Psoas muscle (tissue), 8 donors: Measurements from ENCODE around the gene MYO1D. TPM values are rescaled to one million over a fixed set of nuclear protein-coding genes. Genes with fewer than 3 reads are reported as not detected.

Experiments
- ATAC-seq, 4 donors: fragments of 200-7000 bp; cut with Tn5 transposase; one replicate each; pipeline ENCODE4 v1.9.1; 2020; ENCODE audit warnings: moderate library complexity in 3 of 4, mild to moderate bottlenecking in 2 of 4
- DNase-seq, 2 donors: peaks; one replicate each; pipeline ENCODE4 v3.0.0-alpha.2; 2020
- H3K27ac ChIP-seq: fragments of 200-600 bp; one replicate; pipeline ENCODE4 v1.8.0; 2022
- H3K27me3 ChIP-seq, 3 donors: fragments of 200-600 bp in 1 of 3; one replicate each; pipeline versions ENCODE4 v1.6.1 to v1.8.0; 2013 to 2022; ENCODE audit warnings: low read length in 2 of 3, mild to moderate bottlenecking in 2 of 3, moderate library complexity in 1 of 3; ENCODE audit not compliant: insufficient read depth in 3 of 3
- H3K36me3 ChIP-seq, 2 donors: fragments of 200-600 bp in 1 of 2; one replicate each; pipeline versions ENCODE4 v1.6.1 to v1.8.0; 2013 to 2022; ENCODE audit warnings: low read depth in 1 of 2, mild to moderate bottlenecking in 1 of 2, moderate library complexity in 1 of 2; ENCODE audit not compliant: insufficient read depth in 1 of 2
- H3K4me1 ChIP-seq: fragments of 200-600 bp; one replicate; pipeline ENCODE4 v1.8.0; 2022
- H3K4me3 ChIP-seq: fragments of 200-600 bp; one replicate; pipeline ENCODE4 v1.8.0; 2022; ENCODE audit warnings: mild to moderate bottlenecking
- H3K9me3 ChIP-seq: fragments of 200-600 bp; one replicate; pipeline ENCODE4 v1.8.0; 2022
- CTCF ChIP-seq: fragments of 200-600 bp; IDR thresholded peaks from one replicate; pipeline ENCODE4 v1.8.0; 2022; ENCODE audit warnings: antibody characterized with exemption
- WGBS, 3 donors: extraction: QIAGEN DNeasy Blood & Tissue Kit; methylation state at CpG; one replicate each; pipeline versions ENCODE4 v1.1.6 to v1.1.7; 2013; 5-methylcytosine and 5-hydroxymethylcytosine counted together
- intact Hi-C, 2 donors: fragments of 100-400 bp; cut with DNase I; formaldehyde crosslinking; loops; one replicate each; pipeline versions ENCODE4 v1.11.0 to v1.14.2; 2022
- polyA plus RNA-seq, 3 donors: library from polyadenylated mRNA; stranded (reverse); fragments of 200-250 nt; gene quantifications; one replicate each; pipeline ENCODE4 v1.2.3, GENCODE V29; 2013
- total RNA-seq, 4 donors: library from RNA; stranded (reverse); fragmentation: NEBNext Ultra II Directional in 2 of 4; extraction: Animal tissue kit (Norgen Biotek cat#: 25700) in 2 of 4; gene quantifications; one replicate each; pipeline versions ENCODE4 v1.2.1 to v1.2.4, GENCODE V29; 2021 to 2023
- donor health status: healthy with polysubstance abuse.
- donor health status: DM: no; HTN: no; CAD: no; lungs with moderate emphysema.
- donor health status: Bipolar disorder and iron deficiency.
- donor health status: healthy.
- donor health status: DM: yes; HTN: yes; CAD: no.
- donor health status: DM: no; HTN: no; CAD: no.
- donor health status: DM: no; HTN: no; CAD: no.
- donor health status: DM: yes; HTN: yes; CAD: no.

The MYO1D gene
- total and polyA plus RNA-seq, 7 donors = 1.8 to 5.9 (median 4.1) TPM

GRCh38 chr17:32907583-32907982, 30.7 kb upstream of the MYO1D start:
- ATAC-seq (no peak), DNase-seq (peak in 1 of 2 donors; percentile 28)
- no peak for TF ChIP-seq CTCF
- peaks cover 0 to 7% (median 0%) of the 10 kb centered on the region in 3 donors for H3K27me3 ChIP-seq
- no peak overlapping the region for H3K27ac ChIP-seq
- no peak overlapping the region for H3K4me3 ChIP-seq
- 55 to 75% (median 67%) methylated on average over 6 of the region's 6 CpGs for WGBS, 3 donors
- H3K9me3 ChIP-seq = no peaks in the 10 kb centered on the region
- no peaks in the 10 kb centered on the region for H3K4me1 ChIP-seq
- intact Hi-C loops = no loop called here
- H3K36me3 ChIP-seq = no peaks in the 10 kb centered on the region

GRCh38 chr17:32904891-32905290, 28.0 kb upstream of the MYO1D start:
- TF ChIP-seq CTCF = no peak
- Histone ChIP-seq H3K4me3 (no peak overlapping the region), H3K9me3 (no peaks in the 10 kb centered on the region), H3K27me3 (peaks cover 0 to 4% (median 0%) of the 10 kb centered on the region in 3 donors), H3K27ac (no peak overlapping the region), H3K36me3 (no peaks in the 10 kb centered on the region), H3K4me1 (no peaks in the 10 kb centered on the region)
- 52 to 64% (median 57%) methylated on average over 3 of the region's 3 CpGs for WGBS, 3 donors
- DNase-seq (no peak), ATAC-seq (no peak)
- intact Hi-C loops = no loop called here

GRCh38 chr17:32903774-32904673, 27.1 kb upstream of the MYO1D start:
- TF ChIP-seq CTCF = no peak
- no peak overlapping the region for H3K27ac ChIP-seq
- H3K4me1 ChIP-seq = no peaks in the 10 kb centered on the region
- H3K27me3 ChIP-seq = peaks cover 0 to 4% (median 0%) of the 10 kb centered on the region in 3 donors
- H3K4me3 ChIP-seq = no peak overlapping the region
- 65 to 72% (median 68%) methylated on average over 5 of the region's 5 CpGs for WGBS, 3 donors
- H3K9me3 ChIP-seq = no peaks in the 10 kb centered on the region
- intact Hi-C loops = no loop called here
- no peaks in the 10 kb centered on the region for H3K36me3 ChIP-seq
- DNase-seq = no peak
- ATAC-seq = no peak

GRCh38 chr17:32901743-32902142, 24.8 kb upstream of the MYO1D start:
- Histone ChIP-seq H3K9me3 (no peaks in the 10 kb centered on the region), H3K27me3 (peaks cover 0 to 4% (median 0%) of the 10 kb centered on the region in 3 donors), H3K4me1 (no peaks in the 10 kb centered on the region), H3K27ac (no peak overlapping the region), H3K36me3 (no peaks in the 10 kb centered on the region), H3K4me3 (no peak overlapping the region)
- ATAC-seq (no peak), DNase-seq (no peak)
- intact Hi-C loops = no loop called here
- TF ChIP-seq CTCF = no peak
- WGBS, 3 donors = 95 to 98% (median 97%) methylated on average over 4 of the region's 4 CpGs
